Lower lobe of right lung (tissue), 2 donors: ENCODE data around the gene OR1J1. TPM values are rescaled to one million over a fixed set of nuclear protein-coding genes. Genes with fewer than 3 reads are reported as not detected.

Source experiments
- ATAC-seq, 2 donors: fragments of 200-7000 bp; cut with Tn5 transposase; one replicate each; pipeline ENCODE4 v1.9.1; 2020 to 2022; ENCODE audit warnings: mild to moderate bottlenecking in 2 of 2, moderate library complexity in 2 of 2
- DNase-seq: peaks from one replicate; pipeline ENCODE4 v3.0.0-alpha.2; 2020
- H3K27ac ChIP-seq: fragments of 200-600 bp; one replicate; pipeline ENCODE4 v1.8.0; 2022
- H3K27me3 ChIP-seq: fragments of 200-600 bp; one replicate; pipeline ENCODE4 v1.8.0; 2022; ENCODE audit warnings: low read depth
- H3K36me3 ChIP-seq: fragments of 200-600 bp; one replicate; pipeline ENCODE4 v1.8.0; 2022; ENCODE audit warnings: mild to moderate bottlenecking
- H3K4me1 ChIP-seq: fragments of 200-600 bp; one replicate; pipeline ENCODE4 v1.8.0; 2022
- H3K4me3 ChIP-seq: fragments of 200-600 bp; one replicate; pipeline ENCODE4 v1.8.0; 2022; ENCODE audit warnings: mild to moderate bottlenecking
- H3K9me3 ChIP-seq: fragments of 200-600 bp; one replicate; pipeline ENCODE4 v1.8.0; 2022
- CTCF ChIP-seq: fragments of 200-600 bp; IDR thresholded peaks from one replicate; pipeline ENCODE4 v1.8.0; 2022; ENCODE audit warnings: antibody characterized with exemption, mild to moderate bottlenecking
- intact Hi-C: fragments of 100-400 bp; cut with DNase I; formaldehyde crosslinking; loops from one replicate; pipeline ENCODE4 v1.11.0; 2022
- total RNA-seq: library from RNA; stranded (reverse); fragmentation: NEBNext Ultra II Directional; extraction: Animal tissue kit (Norgen Biotek cat#: 25700); gene quantifications from one replicate; pipeline ENCODE4 v1.2.1, GENCODE V29; 2021
- donor health status: DM: no; HTN: yes; CAD: no; lungs with severe emphysema.

The OR1J1 gene
- total RNA-seq, 1 donor from 2014 or later, result not detected

- intact Hi-C loops, result no loop called here
- Histone ChIP-seq H3K27ac (no peak overlapping the region), H3K27me3 (no peaks in the 10 kb centered on the region), H3K4me3 (no peak overlapping the region), H3K9me3 (no peaks in the 10 kb centered on the region), H3K4me1 (no peaks in the 10 kb centered on the region), H3K36me3 (no peaks in the 10 kb centered on the region)
- TF ChIP-seq CTCF, result no peak
- ATAC-seq (no peak), DNase-seq (no peak)
Measured at GRCh38 chr9:122518226-122518625, 40.5 kb upstream of the OR1J1 start.

GRCh38 chr9:122510502-122510901 lies 32.8 kb upstream of the OR1J1 start, which contains the start of gene OR1J2:
OR1J2 (plus strand) TSS chr9:122510802; CDS start chr9:122510802, 0 bp downstream.
- H3K4me1 ChIP-seq, result no peaks in the 10 kb centered on the region
- no peaks in the 10 kb centered on the region for H3K36me3 ChIP-seq
- peaks cover 2% of the 10 kb centered on the region for H3K27me3 ChIP-seq
- no peak for TF ChIP-seq CTCF
- intact Hi-C loops, result no loop called here
- no peak within 1 kb of the TSS for H3K27ac ChIP-seq
- no peaks in the 10 kb centered on the region for H3K9me3 ChIP-seq
- ATAC-seq, result no peak
- no peak for DNase-seq
- H3K4me3 ChIP-seq, result no peak within 1 kb of the TSS

GRCh38 chr9:122506964-122507363 lies 29.2 kb upstream of the OR1J1 start:
- intact Hi-C loops, result no loop called here
- H3K4me3 ChIP-seq, result no peak overlapping the region
- no peak for DNase-seq
- no peaks in the 10 kb centered on the region for H3K4me1 ChIP-seq
- no peak for TF ChIP-seq CTCF
- H3K27me3 ChIP-seq, result peaks cover 2% of the 10 kb centered on the region
- ATAC-seq, result no peak
- no peak overlapping the region for H3K27ac ChIP-seq
- H3K36me3 ChIP-seq, result no peaks in the 10 kb centered on the region
- H3K9me3 ChIP-seq, result no peaks in the 10 kb centered on the region

GRCh38 chr9:122498883-122499288 lies 21.2 kb upstream of the OR1J1 start:
- peak; percentile 78 for TF ChIP-seq CTCF
- Histone ChIP-seq H3K4me3 (no peak overlapping the region), H3K36me3 (no peaks in the 10 kb centered on the region), H3K9me3 (no peaks in the 10 kb centered on the region), H3K27me3 (no peaks in the 10 kb centered on the region), H3K4me1 (no peaks in the 10 kb centered on the region), H3K27ac (no peak overlapping the region)
- DNase-seq, result no peak
- ATAC-seq, result peak; percentile 65 to 80
- intact Hi-C loops, result no loop called here

- no peaks in the 10 kb centered on the region for H3K27me3 ChIP-seq
- H3K4me1 ChIP-seq, result no peaks in the 10 kb centered on the region
- DNase-seq (no peak), ATAC-seq (no peak)
- TF ChIP-seq CTCF, result no peak
- no peaks in the 10 kb centered on the region for H3K9me3 ChIP-seq
- H3K4me3 ChIP-seq, result no peak overlapping the region
- no peak overlapping the region for H3K27ac ChIP-seq
- intact Hi-C loops, result loop anchor here (10.0 kb wide), 1 partner anchor 336 kb away; no protein-coding TSS in a partner anchor
- no peaks in the 10 kb centered on the region for H3K36me3 ChIP-seq
Measured at GRCh38 chr9:122479062-122479461, 1.3 kb upstream of the OR1J1 start.

- Histone ChIP-seq H3K4me3 (no peak overlapping the region), H3K27ac (no peak overlapping the region), H3K9me3 (no peaks in the 10 kb centered on the region), H3K27me3 (no peaks in the 10 kb centered on the region), H3K36me3 (no peaks in the 10 kb centered on the region), H3K4me1 (no peaks in the 10 kb centered on the region)
- TF ChIP-seq CTCF, result no peak
- intact Hi-C loops, result loop anchor here (10.0 kb wide), 1 partner anchor 337 kb away; no protein-coding TSS in a partner anchor
- DNase-seq (no peak), ATAC-seq (no peak)
Measured at GRCh38 chr9:122477346-122477745, 380 bp downstream of the OR1J1 start.
